Stomach (tissue), 9 donors: ENCODE results near the gene TNFRSF1A. TPM values are rescaled to one million over a fixed set of nuclear protein-coding genes. Genes with fewer than 3 reads are reported as not detected.

Source experiments
- DNase-seq, 2 donors: peaks; one replicate each; pipeline versions ENCODE4 v3.0.0 to v3.0.0-alpha.2; 2013 to 2019
- H3K27ac ChIP-seq, 5 donors: fragments of 200-600 bp in 4 of 5; sonication (generic) in 4 of 5; one replicate each; pipeline ENCODE4 v1.5.1; 2013 to 2019; ENCODE audit warnings: mild to moderate bottlenecking in 1 of 5, moderate library complexity in 1 of 5
- H3K27me3 ChIP-seq, 3 donors: fragments of 200-600 bp; sonication (generic); one replicate each; pipeline ENCODE4 v1.5.1; 2017 to 2019; ENCODE audit warnings: mixed run types in 1 of 3
- H3K36me3 ChIP-seq, 4 donors: fragments of 200-600 bp; sonication (generic); 1 replicate in 3 of 4; 2 replicates in 1 of 4; pipeline ENCODE4 v1.5.1; 2016 to 2019
- H3K4me1 ChIP-seq, 4 donors: fragments of 200-600 bp; sonication (generic); one replicate each; pipeline ENCODE4 v1.5.1; 2016 to 2019
- H3K4me3 ChIP-seq, 4 donors: fragments of 200-600 bp; sonication (generic) in 3 of 4; one replicate each; pipeline ENCODE4 v1.5.1; 2016 to 2019; ENCODE audit warnings: mild to moderate bottlenecking in 1 of 4
- H3K9me3 ChIP-seq, 4 donors: fragments of 200-600 bp; sonication (generic); one replicate each; pipeline ENCODE4 v1.5.1; 2016 to 2019
- CTCF ChIP-seq, 7 experiments: fragments of 450-650 bp in 4 of 7; fragments of 200-600 bp in 3 of 7; sonication (generic) in 3 of 7; IDR thresholded peaks; one replicate each; pipeline ENCODE4 v1.5.1; 2016 to 2019; ENCODE audit warnings: antibody characterized with exemption in 7 of 7, control low read depth in 2 of 7, mild to moderate bottlenecking in 1 of 7
- EP300 ChIP-seq: sonication (generic); formaldehyde crosslinking; IDR thresholded peaks from one replicate; pipeline ENCODE4 v1.6.1; 2017; ENCODE audit warnings: antibody characterized with exemption
- POLR2A ChIP-seq, 4 donors: fragments of 450-650 bp; IDR thresholded peaks; one replicate each; pipeline ENCODE4 v1.6.1; 2016; ENCODE audit warnings: antibody characterized with exemption in 4 of 4, control low read depth in 2 of 4, mild to moderate bottlenecking in 1 of 4, moderate library complexity in 1 of 4
- POLR2AphosphoS5 ChIP-seq, 3 donors: sonication (generic); formaldehyde crosslinking; IDR thresholded peaks; one replicate each; pipeline ENCODE4 v1.6.1; 2016; ENCODE audit warnings: antibody characterized with exemption in 3 of 3
- WGBS, 5 donors: extraction: QIAGEN DNeasy Blood & Tissue Kit in 3 of 5; methylation state at CpG; one replicate each; pipeline versions ENCODE4 v1.1.5 to v1.1.7; 2013 to 2018; 5-methylcytosine and 5-hydroxymethylcytosine counted together
- intact Hi-C: fragments of 100-400 bp; cut with DNase I; formaldehyde crosslinking; loops from one replicate; pipeline ENCODE4 v1.15.1; 2023; ENCODE audit warnings: low total_unique reads
- polyA plus RNA-seq, 3 donors: library from polyadenylated mRNA; stranded (reverse); fragments of 200-250 nt; gene quantifications; one replicate each; pipeline ENCODE4 v1.2.3, GENCODE V29; 2013
- total RNA-seq, 5 donors: library from RNA; depleted of rRNA; stranded (reverse); fragments of >200 nt; gene quantifications; one replicate each; pipeline versions ENCODE4 v1.1.0 to v1.2.3, GENCODE V29; 2014 to 2016
- donor health status: healthy with polysubstance abuse.
- donor health status: Bipolar disorder and iron deficiency.
- donor health status: healthy.

The TNFRSF1A gene
- total and polyA plus RNA-seq, 8 donors, result 35.2 to 432 (median 102) TPM

GRCh38 chr12:6288235-6288634 lies 53.6 kb downstream of the TNFRSF1A start:
- Histone ChIP-seq H3K27me3 (no peaks in the 10 kb centered on the region), H3K27ac (no peak overlapping the region), H3K4me1 (peaks cover 0 to 10% (median 6%) of the 10 kb centered on the region in 4 donors), H3K4me3 (no peak overlapping the region), H3K9me3 (no peaks in the 10 kb centered on the region), H3K36me3 (no peaks in the 10 kb centered on the region)
- WGBS, 5 donors, result 82 to 95% (median 89%) methylated on average over 5 of the region's 5 CpGs
- intact Hi-C loops, result loop anchor here (10.0 kb wide), 1 partner anchor 293 kb away; no protein-coding TSS in a partner anchor
- DNase-seq, result no peak
- TF ChIP-seq EP300, result no peak
- TF ChIP-seq CTCF (IDR thresholded peaks at IDR 0.05), result no peak
- no peak for TF ChIP-seq POLR2A (IDR thresholded peaks at IDR 0.05)
- no peak for TF ChIP-seq POLR2AphosphoS5 (IDR thresholded peaks at IDR 0.05)

GRCh38 chr12:6285532-6286306 lies 56.2 kb downstream of the TNFRSF1A start:
- DNase-seq, result no peak
- no peak for TF ChIP-seq POLR2A (IDR thresholded peaks at IDR 0.05)
- no peak for TF ChIP-seq EP300
- TF ChIP-seq CTCF (IDR thresholded peaks at IDR 0.05), result no peak
- no peak for TF ChIP-seq POLR2AphosphoS5 (IDR thresholded peaks at IDR 0.05)
- H3K27ac ChIP-seq, result no peak overlapping the region
- H3K36me3 ChIP-seq, result no peaks in the 10 kb centered on the region
- no peaks in the 10 kb centered on the region for H3K9me3 ChIP-seq
- WGBS, 5 donors, result 19 to 72% (median 50%) methylated on average over 1 of the region's 1 CpG
- intact Hi-C loops, result loop anchor here (10.0 kb wide), 1 partner anchor 291 kb away; no protein-coding TSS in a partner anchor
- H3K4me3 ChIP-seq, result no peak overlapping the region
- no peaks in the 10 kb centered on the region for H3K27me3 ChIP-seq
- H3K4me1 ChIP-seq, result peaks cover 0 to 14% (median 7%) of the 10 kb centered on the region in 4 donors

- Histone ChIP-seq H3K27ac (no peak overlapping the region), H3K36me3 (no peaks in the 10 kb centered on the region), H3K27me3 (no peaks in the 10 kb centered on the region), H3K9me3 (no peaks in the 10 kb centered on the region), H3K4me1 (peaks cover 6 to 20% (median 14%) of the 10 kb centered on the region in 4 donors), H3K4me3 (no peak overlapping the region)
- TF ChIP-seq EP300 (no peak), POLR2AphosphoS5 (IDR thresholded peaks at IDR 0.05) (peak in 1 of 3 donors; percentile 66), CTCF (IDR thresholded peaks at IDR 0.05) (peak in 6 of 7 experiments; percentile 61 to 93 (median 90))
- WGBS, 5 donors, result 0 to 4% (median 2%) methylated on average over 8 of the region's 8 CpGs
- DNase-seq, result peak; percentile 69 to 91
- intact Hi-C loops, result loop anchor here (10.0 kb wide), 1 partner anchor 290 kb away; no protein-coding TSS in a partner anchor
Observed at GRCh38 chr12:6285063-6285477, 56.8 kb downstream of the TNFRSF1A start.

- no peak overlapping the region for H3K4me3 ChIP-seq
- WGBS, 5 donors, result 83 to 92% (median 91%) methylated on average over 11 to 12 of the region's 12 CpGs
- H3K27ac ChIP-seq, result no peak overlapping the region
- no peak for DNase-seq
- no peaks in the 10 kb centered on the region for H3K9me3 ChIP-seq
- peaks cover 14 to 27% (median 21%) of the 10 kb centered on the region in 4 donors for H3K4me1 ChIP-seq
- intact Hi-C loops, result loop anchor here (5.0 to 10.0 kb wide), 3 partner anchors 87 to 289 kb away; no protein-coding TSS in a partner anchor
- no peaks in the 10 kb centered on the region for H3K36me3 ChIP-seq
- no peaks in the 10 kb centered on the region for H3K27me3 ChIP-seq
- no peak for TF ChIP-seq POLR2AphosphoS5 (IDR thresholded peaks at IDR 0.05)
Observed at GRCh38 chr12:6284273-6284672, 57.6 kb downstream of the TNFRSF1A start.
